HuH-7.5 (cell line): ENCODE data around the gene DENND1A.
"Not testable (repeated sequence)": the region's sequence is repeated elsewhere in the genome, so short reads cannot be mapped to it uniquely, and the experiment has no call there.

Source experiments
- DNase-seq: peaks from one replicate; pipeline ENCODE4 v3.0.0; 2011; ENCODE audit warnings: low spot score

Gene DENND1A

GRCh38 chr9:123336449-123336848, 593.5 kb downstream of the DENND1A start:
- no peak for DNase-seq

GRCh38 chr9:123335986-123336329, 594.0 kb downstream of the DENND1A start:
- DNase-seq = no peak

- DNase-seq = no peak
Observed at GRCh38 chr9:123335193-123335985, 594.5 kb downstream of the DENND1A start.

- DNase-seq = no peak
Observed at GRCh38 chr9:123334639-123335038, 595.3 kb downstream of the DENND1A start.

GRCh38 chr9:123333058-123333669, 596.8 kb downstream of the DENND1A start:
- DNase-seq = not testable (repeated sequence)

- DNase-seq = no peak
Observed at GRCh38 chr9:123331346-123332060, 598.4 kb downstream of the DENND1A start.
